ENCODE data around the gene NSA2.
A peak's percentile ranks its signal among the peaks of the same experiment; 100 is the strongest.
"Not testable (repeated sequence)": the region's sequence is repeated elsewhere in the genome, so short reads cannot be mapped to it uniquely, and the experiment has no call there.

The NSA2 gene

DNA sequence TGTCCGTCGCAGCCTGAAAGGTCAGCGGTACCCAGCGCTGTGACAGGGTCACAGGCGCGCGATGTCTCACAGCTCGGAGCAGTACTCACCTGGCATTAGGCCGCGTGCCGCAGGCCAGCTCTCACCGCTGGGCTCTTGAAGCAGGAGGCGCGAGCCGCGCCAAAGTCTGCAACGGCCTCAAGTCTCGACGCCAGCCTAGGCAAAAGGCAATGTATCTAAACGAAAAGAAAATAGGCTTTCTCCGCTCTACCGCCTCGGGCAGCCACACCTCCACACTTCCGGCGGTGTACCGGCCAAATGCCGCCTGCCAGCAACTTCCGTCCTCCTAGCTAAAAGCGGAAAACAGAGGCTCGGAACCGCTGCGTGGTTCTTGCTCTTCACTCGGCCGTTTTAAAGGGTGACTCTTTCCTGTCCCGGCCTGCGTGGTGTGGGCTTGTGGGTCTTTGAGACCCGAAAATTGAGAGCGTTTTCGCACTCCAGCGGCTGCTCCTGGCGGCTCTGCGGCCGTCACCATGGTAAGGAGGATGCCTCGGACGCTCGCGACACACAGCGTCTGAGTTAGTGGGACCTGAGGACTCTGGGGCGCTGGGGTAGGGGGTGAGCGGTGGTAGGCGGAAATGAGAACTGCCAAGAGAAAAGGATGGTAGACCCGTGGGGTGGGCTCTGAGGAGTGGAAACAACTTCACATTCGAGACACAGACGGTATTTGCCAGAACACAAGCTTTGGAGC, at the start of gene NSA2, which contains the start of gene GFM2:
Gene NSA2, plus strand, starts transcription at position 401 of the 730 bp plus-strand sequence. Its CDS starts 112 bp downstream, at position 513.
Gene GFM2, minus strand, starts transcription at position 269 of the 730 bp plus-strand sequence. CDS start 3,375 bp downstream, outside the sequence.
- FAIRE-seq, result no peak

DNA sequence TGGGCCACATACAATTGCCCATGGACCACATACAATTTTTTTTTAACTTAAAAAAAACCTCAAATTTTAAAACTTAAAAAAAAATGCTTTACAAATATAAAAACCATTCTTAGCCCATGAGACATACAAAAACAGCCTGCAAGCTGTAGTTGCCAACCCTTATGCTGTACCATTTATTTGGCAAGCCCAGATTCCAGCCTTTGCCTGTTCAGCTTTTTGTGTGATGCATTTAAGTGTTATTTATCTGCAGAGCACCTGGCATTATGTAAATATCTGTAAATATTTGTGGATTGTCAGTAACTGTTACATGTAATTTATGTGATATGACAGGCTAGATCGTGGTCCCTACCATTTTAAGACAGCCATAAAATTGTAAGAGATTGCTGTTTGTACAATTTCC, 49.5 kb upstream of the NSA2 start:
- no peak for FAIRE-seq

DNA sequence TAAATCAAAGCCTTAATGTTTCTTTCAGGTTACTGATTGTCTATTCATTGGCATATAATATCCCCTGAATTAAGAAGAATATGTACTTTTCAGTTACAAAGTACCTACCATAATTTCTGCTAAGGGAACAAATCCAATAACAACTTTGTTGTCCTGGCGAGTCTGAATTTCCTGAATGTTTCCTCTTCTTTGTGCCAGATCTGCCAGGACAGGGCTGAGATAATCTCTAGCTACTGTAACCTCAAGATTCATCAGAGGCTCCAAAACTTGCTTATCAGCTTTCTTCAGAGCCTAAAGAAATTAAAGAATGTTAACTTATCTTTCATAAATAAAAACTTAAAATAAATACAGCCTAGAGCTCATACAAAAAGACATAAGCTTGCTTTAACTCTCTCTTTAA, 44.8 kb upstream of the NSA2 start:
- FAIRE-seq, result no peak

DNA sequence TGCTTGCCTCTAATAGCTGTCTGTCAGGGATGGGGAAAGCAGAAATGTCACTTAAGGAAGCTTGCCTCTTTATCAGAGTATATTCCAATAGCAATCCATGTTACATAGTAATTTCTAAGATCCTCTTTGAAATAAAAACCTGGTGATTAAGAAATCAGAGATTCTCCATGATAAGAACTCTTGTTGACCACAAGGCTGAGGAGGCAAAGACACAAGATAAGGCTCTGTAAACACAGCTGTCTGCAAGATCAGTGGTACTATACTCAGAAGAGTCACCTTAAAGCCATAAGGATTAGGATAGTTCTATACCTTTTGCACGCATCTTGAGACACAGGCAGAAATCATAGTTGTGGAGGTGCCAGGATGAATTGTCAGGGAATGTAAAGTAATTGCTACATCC, 41.7 kb upstream of the NSA2 start:
- FAIRE-seq, result no peak

DNA sequence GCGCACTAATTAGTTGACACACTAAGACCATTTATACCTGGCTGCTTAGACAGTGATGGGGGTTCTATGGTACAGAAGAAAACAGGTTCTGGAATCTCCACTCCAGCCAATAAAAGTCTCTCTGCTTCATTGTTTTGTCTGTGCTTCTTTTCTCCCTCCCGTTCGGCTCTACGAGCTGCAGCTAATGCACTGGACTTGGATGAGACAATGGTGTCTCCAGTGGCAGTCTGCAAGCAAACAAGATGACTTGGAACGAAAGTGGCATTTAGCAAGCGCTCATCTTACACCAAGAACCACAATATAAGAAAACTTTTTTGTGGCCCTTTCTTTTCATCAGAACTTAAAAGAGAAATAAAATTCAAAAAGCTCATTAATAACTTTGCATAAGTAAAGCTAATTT, 30.3 kb upstream of the NSA2 start:
- no peak for FAIRE-seq

DNA sequence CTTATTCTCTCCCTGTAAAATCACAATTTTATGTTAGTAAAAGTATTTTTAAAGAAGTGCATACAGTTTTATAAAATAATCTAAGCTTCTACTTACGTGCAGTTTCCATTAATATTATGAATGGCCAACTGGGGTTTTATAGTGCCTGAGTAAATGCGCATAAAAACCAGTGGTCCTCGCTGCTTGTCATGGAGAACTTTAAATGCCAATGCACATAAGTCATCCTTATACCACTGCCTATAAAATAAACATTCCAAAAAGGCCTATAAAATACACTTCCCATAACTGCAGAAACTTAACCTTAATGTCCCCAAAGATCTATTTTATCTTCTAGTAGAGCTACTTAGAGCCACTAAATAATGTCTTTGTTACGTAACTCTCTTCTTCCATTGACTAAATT, 28.6 kb upstream of the NSA2 start:
- FAIRE-seq, result no peak

DNA sequence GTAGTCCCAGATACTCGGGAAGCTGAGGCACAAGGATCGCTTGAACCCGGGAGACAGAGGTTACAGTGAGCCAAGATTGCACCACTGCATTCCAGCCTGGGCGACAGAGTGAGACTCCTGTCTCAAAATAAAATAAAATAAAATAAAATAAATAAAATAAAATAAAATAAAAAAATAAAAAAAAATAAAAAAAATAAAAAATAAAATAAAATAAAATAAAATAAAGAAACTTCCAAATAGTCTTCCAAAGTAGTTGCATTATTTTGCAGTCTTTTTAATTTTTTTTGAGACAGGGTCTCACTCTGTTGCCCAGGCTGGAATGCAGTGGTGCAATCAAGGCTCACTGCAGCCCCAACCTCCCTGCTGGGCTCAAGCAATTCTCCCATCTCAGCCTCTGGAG, 18.3 kb upstream of the NSA2 start:
- not testable (repeated sequence) for FAIRE-seq

DNA sequence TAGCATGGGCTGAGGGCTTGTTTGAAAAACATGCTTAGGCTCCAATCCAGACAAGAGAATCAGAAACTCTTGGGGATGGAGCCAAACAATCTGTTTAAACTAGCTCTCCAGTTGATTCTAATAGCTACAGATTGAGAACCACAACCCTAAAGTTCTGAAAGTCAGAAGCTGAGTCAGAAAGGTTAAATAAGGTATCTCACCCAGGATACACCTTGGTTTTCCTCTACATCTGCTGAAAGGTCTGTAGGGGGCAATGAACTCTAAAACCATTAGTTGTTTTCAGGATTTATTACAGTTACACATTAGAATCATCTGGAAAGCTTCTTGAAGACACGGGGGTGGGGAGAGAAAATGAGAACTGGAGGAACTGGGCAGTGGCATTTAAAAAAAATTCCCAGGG, 5.8 kb upstream of the NSA2 start:
- no peak for FAIRE-seq

DNA sequence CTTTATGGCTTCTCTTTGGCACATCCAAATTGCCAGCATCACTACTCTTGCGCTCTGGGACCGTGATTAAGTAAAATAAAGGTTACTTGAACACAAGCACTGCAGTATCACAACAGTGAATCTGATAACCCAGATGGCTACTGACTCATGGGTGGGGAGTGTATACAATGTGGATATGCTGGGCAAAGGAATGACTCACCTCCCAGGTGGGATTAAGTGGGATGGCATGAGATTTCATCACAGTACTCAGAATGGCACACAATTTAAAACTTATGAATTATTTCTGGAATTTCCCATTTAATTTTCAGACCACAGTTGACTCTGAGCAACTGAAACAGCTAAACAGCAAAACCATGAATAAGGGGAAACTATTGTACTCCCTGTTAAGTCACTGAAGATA, 4.5 kb upstream of the NSA2 start:
- FAIRE-seq, result no peak

DNA sequence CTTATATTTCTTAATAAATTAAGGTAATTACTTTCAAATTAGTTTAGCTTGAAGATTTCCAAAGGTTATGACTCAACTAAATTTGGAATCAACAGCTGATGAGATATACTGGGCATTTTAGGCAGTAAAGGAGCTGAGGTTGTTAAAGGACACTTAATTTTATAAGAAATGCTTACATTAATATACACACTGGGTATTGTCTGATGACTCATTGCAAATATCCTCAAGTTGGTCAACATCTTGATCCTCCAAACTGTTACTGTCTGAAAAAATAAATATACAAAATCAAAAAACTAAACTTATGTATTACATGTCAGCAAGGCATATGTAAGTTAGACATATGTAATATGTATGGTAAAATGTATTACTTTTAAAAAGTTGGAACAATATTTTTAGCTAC, 3.5 kb upstream of the NSA2 start:
- FAIRE-seq, result no peak

DNA sequence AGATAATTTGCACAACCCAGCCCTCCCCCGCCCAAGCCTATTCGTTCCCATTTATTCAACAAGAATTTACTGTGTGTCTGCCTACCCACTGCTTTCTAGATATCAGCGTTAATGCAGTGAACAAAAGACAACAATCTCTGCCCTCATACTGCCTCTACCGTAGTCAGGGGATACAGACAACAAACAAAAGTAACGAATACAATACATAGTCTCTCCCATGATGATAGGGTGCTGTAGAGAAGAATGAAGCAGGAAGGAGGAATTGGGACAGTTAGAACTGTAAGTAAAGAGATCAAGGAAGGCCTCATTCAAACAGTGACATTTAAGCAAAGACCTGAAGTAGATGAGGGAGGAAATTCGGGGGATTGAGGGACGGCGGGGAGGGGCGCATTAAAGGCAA, 1.8 kb upstream of the NSA2 start:
- no peak for FAIRE-seq

DNA sequence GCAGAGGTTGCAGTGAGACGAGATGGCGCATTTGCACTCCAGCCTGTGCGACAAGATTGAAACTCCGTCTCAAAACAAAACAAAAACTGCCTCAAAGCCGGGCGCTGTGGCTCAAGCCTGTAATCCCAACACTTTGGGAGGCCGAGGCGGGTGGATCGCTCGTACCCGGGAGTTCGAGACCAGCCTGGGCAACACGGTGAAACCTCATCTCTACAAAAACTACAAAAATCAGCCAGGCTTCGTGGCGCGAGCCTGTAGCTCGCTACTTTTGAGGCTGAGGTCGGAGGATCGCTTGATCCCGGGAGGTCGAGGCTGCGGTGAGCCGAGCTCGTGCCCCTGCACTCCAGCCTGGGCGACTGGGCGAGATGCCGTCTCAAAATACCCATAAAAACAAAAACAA, 1.1 kb upstream of the NSA2 start:
- no peak for FAIRE-seq

DNA sequence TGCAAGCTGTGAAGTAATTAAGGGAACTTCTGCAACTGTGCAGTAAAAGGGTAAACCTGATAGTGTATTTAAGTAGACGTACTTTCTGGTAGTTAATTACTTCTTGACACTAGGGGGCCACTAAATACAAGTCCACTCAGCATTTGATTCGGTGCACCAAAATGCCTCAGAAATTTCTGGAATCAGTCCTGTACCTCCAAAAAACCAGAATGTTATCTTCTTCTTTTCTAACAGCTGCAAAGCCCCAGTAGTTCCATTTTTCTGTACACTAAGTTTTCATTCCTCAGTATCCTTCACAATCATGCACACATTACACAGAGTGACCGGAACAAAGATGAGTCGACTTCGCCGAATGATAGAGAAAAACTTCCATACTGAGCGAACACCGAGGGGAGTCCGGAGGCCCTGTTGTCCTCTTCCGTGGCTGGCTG, 616 bp upstream of the NSA2 start:
- no peak for FAIRE-seq

DNA sequence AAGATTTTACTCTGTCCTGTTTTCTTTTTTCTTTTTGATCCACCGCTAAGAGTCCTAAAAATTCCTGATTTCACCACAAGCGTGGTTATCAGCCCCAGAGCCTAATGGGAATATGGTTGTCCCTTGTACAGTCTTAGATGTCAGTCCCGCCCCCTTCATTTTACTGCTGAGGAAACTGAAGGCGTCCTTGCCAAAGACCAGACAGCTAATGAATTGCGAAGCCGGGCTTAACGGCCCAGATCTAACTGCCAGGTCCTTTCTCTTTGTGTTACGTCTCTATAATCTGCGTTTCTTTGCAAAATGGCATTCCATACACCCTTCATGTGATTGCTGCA, 497 bp downstream of the NSA2 start:
- no peak for FAIRE-seq

DNA sequence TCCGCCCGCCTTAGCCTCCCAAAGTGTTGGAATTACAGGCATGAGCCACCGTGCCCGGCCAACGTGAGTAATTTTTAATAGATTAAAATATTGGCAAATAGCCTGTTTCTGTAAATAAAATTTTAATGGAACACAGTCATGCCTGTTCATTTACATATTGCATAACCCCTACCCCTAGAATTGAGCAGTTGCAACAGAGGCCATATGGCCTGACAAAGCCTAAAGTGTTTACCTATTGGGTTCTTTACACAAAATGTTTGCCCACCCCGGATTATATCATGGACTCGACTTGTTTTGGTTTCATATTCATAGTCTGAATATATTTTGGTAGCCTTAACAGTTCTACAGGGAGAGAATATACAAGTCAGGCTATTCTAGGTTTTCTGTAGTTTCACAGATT, 5.3 kb downstream of the NSA2 start:
- FAIRE-seq, result no peak

DNA sequence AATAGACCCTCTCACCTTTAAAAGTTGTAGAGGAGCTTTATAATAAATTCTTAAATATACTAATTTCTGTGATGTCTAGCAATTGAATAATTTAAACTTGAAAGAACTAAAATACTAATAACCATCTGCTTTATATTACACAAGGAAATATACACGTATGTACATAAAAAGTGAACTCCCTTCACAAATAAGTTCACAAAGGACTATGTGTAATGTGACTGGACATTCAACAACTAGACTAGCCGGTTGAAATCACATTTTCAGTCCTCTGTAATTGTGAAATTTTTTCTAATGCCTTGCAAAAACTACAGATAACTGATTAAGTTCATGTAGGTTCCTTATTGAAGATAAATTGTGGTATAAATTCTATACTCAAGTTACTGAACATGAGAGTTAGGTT, 11.6 kb downstream of the NSA2 start:
- no peak for FAIRE-seq

DNA sequence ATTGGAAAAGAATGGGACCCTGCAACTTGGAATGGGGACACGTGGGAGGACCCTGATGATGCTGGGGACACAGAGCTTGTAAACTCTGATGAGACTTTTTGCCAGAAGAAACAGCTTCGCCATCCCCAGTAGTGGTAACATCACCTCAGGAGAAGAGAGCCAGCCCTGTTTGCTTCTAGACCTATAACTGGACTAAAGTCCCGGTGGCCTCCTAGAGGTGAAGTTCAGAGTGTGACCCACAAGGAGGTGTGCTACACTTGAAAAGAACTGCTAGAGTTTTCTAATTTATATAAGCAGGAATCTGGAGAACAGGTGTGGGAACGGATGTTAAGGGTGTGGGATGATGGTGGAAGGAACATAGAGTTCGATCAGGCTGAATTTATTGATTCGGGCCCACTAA, 19.8 kb downstream of the NSA2 start:
- no peak for FAIRE-seq

DNA sequence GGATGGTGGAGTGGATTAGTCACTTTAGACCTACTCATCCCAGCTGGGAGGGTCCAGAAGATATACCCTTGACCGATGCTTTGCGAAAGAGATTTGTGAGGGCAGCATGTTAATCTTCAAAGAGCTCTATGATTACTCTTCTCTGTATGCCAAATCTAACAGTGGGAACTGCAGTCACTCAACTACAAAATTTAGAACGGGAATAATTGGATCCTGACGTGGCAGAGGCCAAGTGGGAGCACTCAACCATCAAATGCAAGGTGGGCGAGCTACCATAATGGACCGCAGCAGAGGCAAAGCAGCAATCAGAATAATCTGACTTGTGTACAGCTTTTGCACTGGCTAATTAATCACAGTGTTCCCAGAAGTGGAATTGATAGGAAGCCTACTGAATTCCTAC, 20.4 kb downstream of the NSA2 start:
- no peak for FAIRE-seq

DNA sequence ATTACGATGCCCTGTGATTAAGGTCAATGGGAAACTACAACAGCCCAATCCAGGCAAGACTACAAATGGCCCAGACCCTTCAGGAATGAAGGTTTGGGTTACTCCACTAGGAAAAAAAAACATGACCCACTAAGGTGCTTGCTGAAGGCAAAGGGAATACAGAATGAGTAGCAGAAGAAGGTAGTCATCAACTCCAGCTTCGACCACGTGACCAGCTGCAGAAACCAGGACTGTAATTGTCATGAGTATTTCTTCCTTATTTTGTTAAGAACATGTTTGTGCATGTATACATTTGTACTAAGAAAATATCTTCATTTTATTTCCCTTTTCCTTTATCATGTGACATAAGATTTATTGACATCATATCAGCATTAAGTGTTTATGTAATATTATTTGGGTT, 24.6 kb downstream of the NSA2 start:
- peak; percentile 3 for FAIRE-seq

DNA sequence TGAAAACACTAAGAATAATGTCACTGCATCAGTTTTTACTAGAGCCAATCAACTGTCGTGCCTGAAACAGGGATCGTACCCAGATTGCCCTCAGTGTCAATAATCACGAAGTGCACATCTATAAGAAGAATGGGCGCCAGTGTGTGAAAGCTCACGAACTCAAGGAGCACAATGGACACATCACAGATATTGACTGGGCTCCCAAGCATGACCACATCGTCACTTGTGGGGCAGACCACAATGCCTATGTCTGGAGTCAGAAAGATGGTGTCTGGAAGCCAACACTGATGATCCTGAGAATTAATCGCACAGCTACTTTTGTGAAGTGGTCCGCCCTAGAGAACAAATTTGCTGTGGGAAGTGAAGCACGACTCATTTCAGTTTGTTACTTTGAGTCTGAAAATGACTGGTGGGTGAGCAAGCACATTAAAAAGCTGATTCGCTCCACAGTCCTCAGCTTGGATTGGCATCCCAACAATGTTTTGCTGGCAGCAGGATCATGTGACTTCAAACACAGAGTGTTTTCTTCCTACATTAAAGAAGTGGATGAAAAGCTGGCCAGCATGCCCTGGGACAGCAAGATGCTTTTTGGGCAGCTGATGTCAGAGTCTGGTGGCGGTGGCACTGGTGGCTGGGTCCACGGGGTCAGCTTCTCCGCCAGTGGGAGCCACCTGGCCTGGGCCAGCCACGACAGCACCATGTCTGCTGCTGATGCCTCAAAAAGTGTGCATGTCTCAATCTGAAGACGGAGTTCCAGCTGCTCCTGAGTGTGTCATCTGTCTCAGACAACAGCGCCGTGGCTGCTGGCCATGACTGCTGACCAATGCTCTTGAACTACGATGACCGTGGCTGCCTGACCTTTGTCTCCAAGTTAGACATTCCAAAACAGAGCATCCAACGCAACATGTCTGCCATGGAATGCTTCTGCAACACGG, 32.2 kb downstream of the NSA2 start:
- no peak for FAIRE-seq

DNA sequence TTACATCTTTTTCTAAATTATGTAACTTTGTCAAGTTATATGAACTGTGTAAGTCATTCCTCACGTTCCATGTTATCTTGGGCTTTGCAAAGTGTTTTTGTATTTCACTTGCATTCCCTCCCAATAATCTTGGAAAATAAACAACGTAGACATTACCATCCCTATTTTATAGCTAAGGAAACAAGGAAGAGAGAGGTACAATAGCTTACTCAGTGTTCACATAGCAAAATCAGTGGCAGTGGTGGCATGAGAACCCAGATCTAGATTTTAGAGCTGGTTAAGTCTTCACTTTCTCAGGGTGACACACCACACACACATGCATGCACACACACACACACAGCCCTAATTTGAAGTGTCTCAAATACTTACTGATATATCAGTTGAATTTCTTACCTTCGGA, 34.1 kb downstream of the NSA2 start:
- no peak for FAIRE-seq

DNA sequence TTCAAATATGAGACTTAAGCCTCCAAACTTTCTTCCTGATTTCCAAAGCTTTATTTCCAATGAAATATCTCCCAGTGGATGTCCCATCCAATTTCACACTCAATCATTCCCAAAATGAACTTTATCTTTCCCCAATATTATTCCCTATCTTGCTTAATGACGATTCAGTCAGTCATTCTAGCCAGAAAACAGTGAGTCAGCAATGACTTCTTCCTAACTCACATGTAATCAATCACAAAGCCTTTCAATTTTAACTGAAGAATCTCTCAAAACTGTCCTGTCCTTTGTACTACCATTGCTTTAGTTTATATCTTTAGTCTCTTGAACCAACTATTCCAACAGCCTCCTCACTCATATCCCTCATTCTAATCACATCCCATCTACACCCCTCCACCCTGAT, 34.9 kb downstream of the NSA2 start:
- no peak for FAIRE-seq

DNA sequence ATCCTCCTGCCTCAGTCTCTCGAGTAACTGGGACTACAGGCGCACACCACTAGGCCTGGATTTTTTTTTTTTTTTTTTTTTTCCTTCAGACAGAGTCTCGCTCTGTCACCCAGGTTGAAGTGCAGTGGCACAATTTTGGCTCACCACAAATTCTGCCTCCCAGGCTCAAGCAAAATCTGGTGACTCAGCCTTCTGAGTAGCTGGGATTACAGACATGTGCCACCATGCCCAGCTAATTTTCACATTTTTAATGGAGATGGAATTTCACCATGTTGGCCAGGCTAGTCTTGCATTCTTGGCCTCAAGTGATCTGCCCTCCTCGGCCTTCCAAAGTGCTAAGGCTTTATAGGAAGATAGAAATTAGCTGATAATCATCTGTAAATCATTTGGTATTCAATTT, 43.9 kb downstream of the NSA2 start:
- no peak for FAIRE-seq

DNA sequence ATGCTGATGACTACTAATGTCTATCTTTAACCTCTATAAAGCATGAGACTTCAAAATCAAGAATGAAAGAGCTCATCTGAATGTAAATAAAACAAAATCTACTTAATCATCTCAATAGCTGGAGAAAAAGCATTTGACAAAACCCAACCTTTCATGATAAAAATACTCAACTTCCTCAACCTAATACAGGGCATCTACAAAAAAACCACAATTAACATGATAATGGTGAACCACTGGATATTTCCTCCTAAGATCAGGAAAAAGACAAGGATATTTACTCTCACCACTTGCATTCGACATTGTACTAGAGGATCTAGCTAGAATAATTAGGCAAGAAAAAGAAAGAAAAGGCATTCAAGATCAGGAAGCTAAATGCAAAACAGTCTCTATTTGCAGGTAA, 49.8 kb downstream of the NSA2 start:
- no peak for FAIRE-seq

Measured in A204.1 (cell line).